CD4-positive, alpha-beta T cell treated with Interleukin-17A for 4 hours (primary cell): ENCODE data around the gene SORBS1.
"Not testable (repeated sequence)": the region's sequence is repeated elsewhere in the genome, so short reads cannot be mapped to it uniquely, and the experiment has no call there.

Experiments used
- DNase-seq: peaks from one replicate; pipeline ENCODE4 v3.0.0-alpha.2; 2020; ENCODE audit warnings: mixed read lengths

The SORBS1 gene

DNA sequence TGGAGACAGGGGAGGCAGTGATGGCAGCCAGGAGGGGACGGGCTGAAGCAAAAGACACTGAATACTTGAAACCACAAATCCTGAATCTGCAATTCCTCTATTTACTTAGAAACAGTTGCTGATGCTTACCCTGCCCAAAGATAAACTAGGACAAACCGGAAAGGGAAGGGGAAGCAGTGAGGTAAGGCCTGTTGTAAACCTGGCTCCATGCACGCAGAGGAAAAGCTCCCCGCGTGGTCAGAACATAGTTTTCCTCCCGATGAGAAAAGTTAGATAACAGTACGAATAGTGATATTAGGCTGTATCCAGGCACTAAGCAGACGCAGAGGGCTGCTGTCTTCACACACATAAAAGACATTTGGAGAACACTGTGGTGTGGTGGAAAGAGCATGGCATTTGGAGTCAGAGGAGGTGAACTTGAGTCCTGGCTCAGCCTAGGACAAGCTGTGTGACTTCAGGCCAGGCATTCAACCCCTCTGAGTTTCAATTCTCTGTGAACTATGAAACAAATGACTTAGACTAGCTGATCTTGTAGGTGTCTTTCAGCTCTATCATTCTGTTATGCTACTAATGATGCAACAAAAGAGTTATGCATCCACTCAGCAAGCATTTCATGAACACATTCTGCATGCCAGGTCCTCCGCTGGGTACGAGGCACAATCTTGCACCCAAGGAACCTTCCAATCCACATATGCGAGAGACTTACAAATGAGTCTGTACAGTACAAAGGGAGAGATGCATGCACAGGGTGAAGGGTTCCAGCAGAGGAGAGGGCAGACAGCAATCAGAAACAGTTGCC, 80.9 kb downstream of the SORBS1 start:
- no peak for DNase-seq

GRCh38 chr10:95478935-95479334, 82.2 kb downstream of the SORBS1 start:
- no peak for DNase-seq

DNA sequence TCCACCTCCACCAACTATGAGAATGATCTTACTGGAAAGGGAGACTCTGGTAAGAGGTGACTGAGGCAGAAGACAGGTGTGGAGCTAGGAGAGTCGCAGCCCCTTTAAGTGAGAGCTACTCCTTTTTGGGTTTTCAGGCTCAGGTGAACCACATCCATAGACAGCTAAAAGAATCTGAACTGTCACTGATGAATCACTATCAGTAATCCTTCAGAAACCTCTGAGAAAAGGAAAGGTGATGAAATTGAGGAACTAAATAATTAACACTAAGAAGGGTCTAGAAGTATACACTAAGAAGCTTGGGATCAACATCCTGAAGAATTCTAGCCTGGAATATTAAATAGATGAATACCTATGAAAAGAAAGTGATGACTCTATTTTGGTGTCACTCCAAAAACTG, 83.0 kb downstream of the SORBS1 start:
- no peak for DNase-seq

DNA sequence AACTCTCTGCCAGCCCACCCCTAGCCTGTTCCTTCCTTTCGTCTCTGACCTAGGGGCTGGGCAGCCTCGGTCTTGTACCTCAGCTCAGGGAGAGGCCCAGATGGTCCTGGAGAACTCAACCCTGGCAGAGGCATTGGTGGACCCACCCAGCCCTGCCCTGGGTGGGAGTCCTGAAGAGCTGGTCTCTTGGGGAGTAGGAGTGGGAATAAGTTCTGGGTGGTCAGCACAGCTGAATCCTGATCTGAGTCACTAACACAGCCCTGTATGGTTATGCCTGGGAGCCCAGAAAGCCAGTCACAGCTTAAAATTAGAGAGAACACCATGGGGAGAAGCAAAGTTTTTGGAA, 84.0 kb downstream of the SORBS1 start:
- DNase-seq = no peak

DNA sequence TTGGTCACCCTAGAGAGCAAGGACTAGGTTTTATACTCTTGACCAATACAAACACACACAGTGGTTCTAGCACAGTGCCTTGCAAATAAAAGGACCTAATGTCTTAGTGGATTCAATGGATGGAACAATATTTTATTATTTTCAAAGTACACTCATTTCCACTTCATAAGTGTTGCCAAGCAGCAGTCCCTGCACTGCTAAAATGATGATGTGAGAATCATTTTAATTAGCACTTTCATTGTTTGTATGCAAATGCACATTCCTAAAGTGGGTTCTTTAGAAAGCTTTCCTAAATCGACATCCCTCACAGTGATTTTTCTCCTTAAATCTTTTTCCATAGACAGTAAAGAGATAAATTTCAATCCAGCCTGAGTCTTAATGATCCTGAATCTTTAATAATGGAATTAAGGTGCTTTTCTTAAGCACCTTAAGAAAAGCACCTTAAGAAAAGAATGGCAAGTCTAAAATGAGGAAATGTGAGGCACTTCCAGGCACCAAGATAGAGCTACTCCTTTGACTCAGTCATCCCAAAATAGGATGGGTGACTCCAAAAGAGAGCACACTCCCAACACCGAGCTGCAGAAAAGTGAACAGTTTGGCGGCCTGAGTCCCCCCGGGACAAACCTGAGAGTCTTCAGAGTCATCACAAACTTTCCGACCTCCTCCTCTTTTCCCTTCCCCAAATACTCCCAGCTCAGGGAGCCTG, 84.5 kb downstream of the SORBS1 start:
- DNase-seq = no peak

- no peak for DNase-seq
Measured at GRCh38 chr10:95475827-95476468, 85.2 kb downstream of the SORBS1 start.

DNA sequence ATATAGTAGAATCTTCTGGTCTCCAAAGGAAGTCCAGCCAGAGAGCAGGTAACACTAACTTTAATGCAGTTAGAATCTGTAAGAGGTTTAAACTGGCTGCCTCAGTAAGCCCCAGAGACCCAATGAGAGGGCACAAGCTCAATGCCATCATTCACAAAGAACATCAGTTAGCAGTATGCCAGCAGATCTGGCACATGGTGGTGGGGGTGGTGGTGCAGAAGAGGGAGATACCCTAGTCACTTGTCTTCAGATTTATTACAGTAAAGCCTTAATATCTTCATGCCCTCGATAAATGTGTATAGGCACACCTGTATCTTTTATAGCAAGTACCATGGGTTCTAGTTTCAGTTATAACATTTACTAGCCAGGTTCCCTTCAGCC, 86.2 kb downstream of the SORBS1 start:
- DNase-seq = no peak

DNA sequence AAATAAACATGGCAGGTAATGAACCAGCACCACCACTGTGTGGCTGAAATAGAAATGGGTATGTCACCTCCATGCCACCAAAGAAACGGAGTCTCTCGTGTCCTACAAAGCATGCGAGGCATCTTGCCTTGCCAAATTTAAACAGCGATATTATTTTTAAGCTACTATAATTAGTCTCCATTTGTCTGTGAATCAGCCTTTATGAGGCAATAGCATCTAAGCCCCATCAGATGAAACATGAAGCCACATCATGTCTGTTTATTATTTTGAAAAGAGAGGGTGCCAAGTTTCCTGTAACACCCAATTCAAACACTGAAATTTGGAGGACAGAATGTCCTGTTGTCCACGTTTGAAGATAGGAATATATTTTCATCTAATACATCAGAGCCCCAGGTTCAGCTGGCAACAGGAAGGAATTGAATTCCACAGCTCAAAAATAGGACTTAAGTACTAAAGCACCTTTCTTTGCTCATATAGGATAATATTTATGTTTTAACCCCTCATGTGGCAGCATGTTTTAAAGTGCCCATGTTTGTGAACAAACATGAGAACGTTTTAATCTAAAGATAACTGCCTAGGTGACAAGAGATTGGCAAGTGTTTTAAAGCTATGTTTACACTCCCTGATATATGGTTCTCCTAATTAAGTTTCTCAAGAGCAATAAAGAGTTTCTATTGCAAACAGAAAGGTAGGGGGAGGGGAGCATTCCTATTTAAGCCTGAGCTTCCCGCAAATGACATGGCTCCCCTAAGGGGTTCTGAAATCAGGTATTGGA, 86.8 kb downstream of the SORBS1 start:
- no peak for DNase-seq

DNA sequence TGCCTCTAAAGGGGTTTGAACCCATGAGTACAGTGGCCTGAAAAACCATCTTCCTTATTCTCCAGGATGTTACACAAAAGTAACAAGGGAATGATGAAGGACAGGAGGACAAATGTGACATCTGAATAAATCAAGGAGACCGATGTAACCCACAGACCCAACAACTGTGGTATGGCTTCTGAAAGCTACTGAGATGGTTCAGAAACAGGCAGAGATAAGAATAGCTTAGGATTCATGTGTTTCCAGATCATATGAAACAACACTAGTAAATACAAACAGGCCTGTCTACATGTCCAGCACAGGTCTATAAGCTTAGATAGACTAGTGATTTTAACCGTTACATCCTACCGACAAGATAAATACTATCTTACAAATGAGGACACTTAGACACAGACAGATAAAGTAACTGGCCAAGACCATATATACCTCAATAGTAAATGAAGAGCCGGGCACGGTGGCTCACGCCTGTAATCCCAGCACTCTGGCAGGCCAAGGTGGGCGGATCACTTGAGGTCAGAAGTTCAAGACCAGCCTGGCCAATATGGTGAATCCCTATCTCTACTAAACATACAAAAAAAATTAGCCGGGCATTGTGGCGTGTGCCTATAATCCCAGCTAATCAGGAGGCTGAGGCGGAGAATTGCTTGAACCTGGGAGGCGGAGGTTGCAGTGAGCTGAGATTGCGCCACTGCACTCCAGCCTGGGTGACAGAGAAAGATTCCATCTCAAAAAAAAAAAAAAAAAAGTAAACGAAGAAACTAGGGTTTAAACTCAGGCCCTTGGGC, 88.7 kb downstream of the SORBS1 start:
- DNase-seq = no peak

DNA sequence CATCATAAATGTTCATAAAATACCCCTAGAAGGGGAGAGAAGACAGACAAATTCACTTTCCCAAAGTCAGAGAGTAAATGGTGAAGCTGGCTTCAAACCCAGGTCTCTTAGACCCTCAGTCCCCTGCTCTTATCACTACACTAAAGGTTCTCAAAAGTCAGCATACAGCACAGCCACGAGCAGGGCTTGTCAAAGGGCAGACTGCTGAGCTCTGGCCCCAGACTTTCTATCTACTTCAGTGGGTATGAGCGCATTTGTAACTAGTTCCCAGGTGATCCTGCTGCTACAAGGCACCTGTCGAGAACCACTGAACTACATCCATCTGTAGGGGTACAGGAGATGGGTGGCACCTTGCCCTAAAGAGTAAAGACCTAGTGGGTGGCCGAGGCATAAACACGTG, 91.5 kb downstream of the SORBS1 start:
- no peak for DNase-seq

GRCh38 chr10:95469251-95469650, 91.9 kb downstream of the SORBS1 start:
- no peak for DNase-seq

DNA sequence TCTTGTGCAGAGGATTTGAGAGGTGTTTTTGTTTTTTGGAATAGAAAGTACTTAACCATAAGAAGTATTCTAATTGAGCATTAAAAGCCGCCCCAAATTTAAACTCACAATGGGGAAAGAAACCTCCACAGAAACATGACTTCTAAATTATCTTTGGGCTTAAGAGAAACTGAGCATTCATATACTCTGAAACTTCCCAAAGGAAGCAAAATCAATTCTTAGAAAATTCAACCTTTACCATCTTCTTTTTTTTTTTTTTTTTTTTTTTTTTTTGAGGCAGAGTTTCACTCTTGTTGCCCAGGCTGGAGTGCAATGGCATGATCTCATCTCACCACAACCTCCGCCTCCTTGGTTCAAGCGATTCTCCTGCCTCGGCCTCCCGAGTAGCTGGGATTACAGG, 93.5 kb downstream of the SORBS1 start:
- not testable (repeated sequence) for DNase-seq

DNA sequence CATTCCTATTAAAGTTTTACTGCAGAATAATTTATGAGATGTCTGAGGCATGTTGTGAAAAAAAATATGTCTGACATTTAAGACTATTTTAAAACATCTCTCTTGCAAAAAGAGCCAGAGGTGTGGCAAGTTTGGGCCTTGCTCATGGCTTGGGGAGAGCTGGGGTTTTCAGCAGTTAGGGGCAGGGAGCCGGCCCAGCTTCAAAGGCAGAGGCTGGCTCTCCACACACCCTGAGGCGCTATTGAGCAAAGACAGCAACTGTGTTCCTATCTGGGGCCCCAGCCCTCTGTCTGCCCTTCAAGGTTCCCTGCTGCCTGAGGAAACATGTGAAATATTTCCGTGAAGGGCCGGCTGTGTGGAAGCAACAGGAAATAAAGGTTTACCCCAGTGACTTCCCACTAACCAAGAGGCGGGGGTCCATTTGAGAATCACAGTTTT, 94.0 kb downstream of the SORBS1 start:
- no peak for DNase-seq

DNA sequence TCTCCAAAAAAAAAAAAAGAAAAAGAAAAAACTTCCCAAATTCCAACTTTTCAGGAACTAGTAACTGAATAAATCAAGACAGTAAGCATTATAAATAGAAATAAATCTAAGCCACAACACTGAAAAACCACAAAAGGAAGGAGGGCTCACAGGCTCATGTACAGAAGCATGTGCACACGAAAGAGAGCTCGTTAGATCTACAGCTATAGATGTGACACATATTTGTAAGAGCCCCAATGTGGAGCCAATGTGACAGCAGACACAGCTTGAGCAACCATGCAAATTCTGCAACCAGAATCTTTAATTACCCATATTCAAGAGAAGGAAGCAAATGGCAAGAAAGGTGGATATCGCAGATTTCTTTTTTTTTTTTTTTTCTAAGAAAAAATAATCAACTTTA, 94.7 kb downstream of the SORBS1 start:
- DNase-seq = no peak

- DNase-seq = no peak
Measured at GRCh38 chr10:95464280-95464679, 96.9 kb downstream of the SORBS1 start.

DNA sequence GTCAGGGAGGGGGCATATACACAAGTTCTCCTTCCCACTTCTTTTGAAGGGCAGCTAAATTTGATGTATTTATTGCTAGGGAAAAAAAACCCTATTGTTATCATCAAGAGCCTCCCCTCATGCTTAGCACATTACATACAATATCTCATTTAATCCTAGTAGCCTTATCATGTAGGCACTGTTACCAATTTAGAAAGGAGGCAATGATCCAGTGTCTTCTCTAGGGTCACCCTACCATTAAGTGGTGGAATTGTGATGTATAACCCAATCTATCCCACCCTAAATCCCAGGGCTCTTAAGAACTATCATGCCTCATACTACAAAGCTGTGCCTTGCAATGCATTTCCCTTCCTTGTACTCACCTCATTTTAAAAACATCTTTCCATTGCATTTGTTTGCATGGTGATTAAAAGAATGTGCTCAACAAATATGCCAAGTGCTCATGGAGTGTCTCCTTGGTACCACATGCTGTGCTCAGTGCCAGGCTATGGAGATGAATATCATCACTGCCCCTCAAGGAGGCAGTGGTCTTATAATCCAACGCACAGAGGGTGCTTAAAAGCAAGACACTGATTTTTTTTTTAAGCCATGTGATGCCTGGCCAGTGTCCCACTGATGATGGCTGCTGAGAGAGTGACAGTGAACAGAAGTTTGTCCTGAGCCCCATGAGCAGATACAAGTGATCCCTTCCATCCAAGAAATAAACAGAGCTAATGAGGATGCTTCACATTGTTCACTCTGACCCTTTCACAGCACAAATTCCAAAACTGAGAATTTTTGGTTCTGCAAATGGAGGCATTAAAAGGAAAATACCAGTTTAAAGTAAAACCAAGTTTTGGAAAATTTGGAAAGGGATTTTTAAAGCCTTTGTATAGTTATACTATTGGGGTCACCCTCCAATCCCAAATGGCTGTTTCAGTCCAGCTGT, 98.2 kb downstream of the SORBS1 start:
- DNase-seq = no peak

GRCh38 chr10:95461611-95462010, 99.6 kb downstream of the SORBS1 start:
- DNase-seq = no peak

GRCh38 chr10:95459446-95460045, 101.6 kb downstream of the SORBS1 start:
- DNase-seq = no peak

DNA sequence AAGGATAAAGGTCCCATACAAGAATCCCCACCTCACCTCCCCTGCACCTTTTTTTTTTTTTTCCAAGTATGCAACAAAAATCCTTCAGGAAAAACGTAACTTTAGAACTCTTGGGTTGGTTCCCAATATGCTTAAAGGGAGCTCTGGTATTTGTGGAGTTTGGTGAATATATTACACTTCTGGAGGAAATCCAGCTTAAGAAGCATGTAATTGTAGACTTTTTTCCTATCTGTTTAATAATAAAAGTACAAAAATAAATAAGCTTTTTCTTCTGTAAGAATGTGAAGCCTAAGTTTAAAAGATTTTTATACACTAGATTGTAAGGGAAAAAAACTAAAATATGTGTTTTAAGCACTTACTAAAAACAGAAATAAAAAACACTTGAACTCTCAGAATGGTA, 102.3 kb downstream of the SORBS1 start:
- DNase-seq = no peak

- DNase-seq = no peak
Measured at GRCh38 chr10:95458014-95458413, 103.2 kb downstream of the SORBS1 start.

DNA sequence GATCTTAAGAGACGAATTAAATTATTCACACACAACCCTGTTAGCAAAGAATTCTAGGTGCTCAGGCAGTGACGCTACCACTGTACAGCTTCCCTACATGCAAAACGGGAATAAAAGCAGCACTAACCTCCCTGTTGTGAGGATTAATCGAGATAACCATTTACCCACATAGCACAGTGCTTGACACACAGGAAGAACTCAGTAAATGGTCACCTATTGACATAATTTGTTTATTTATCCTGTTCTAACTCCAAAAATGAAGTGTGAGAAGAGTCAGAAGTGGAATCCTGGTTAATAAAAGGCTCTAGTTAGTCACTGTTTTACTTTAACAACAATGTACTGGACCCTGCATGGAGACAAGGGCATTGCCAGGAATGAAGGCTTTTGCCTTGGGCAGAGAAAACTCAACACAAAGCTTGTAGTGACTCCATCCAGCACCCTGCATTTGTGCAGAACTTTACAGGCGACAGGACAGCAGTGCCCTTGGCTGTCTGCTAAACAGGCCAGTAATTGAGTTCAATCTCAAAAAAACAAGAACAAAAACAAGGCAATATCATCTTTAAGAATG, 103.8 kb downstream of the SORBS1 start:
- no peak for DNase-seq
